HCT116 (cell line): ENCODE measurements around the gene SMIM23.

Experiments
- CEBPB ChIP-seq: IDR thresholded peaks from 2 replicates; pipeline ENCODE4 v1.6.1; 2012; ENCODE audit warnings: low read depth
- CTCF ChIP-seq, 3 experiments: fragments of 200-600 bp in 1 of 3; sonication (generic) in 1 of 3; IDR thresholded peaks in 2 of 3; conservative IDR thresholded peaks in 1 of 3; 2 replicates each; pipeline ENCODE4 v1.5.1; 2012 to 2017; ENCODE audit warnings: low read depth in 2 of 3, low read length in 2 of 3, antibody characterized with exemption in 1 of 3, borderline replicate concordance in 1 of 3, control low read depth in 1 of 3, mild to moderate bottlenecking in 1 of 3, mixed read lengths in 1 of 3, mixed run types in 1 of 3, moderate library complexity in 1 of 3; ENCODE audit not compliant: insufficient read depth in 1 of 3
- EGR1 ChIP-seq: IDR thresholded peaks from 2 replicates; pipeline ENCODE4 v1.6.1; 2012; ENCODE audit warnings: low read depth
- ELF1 ChIP-seq: IDR thresholded peaks from 2 replicates; pipeline ENCODE4 v1.6.1; 2012; ENCODE audit warnings: low read depth, borderline replicate concordance
- EZH2phosphoT487 ChIP-seq: fragments of 200-600 bp; IDR thresholded peaks from 2 replicates; pipeline ENCODE4 v1.6.1; 2018; ENCODE audit warnings: antibody characterized with exemption, borderline replicate concordance
- POLR2A ChIP-seq: IDR thresholded peaks from 2 replicates; pipeline ENCODE4 v1.7.0; 2011; ENCODE audit warnings: borderline replicate concordance; ENCODE audit not compliant: insufficient read depth, insufficient read length; ENCODE audit errors: extremely low read depth
- POLR2AphosphoS5 ChIP-seq: IDR thresholded peaks from 2 replicates; pipeline ENCODE4 v1.6.1; 2011; ENCODE audit warnings: mild to moderate bottlenecking, low read depth, low read length, moderate library complexity
- RAD21 ChIP-seq: IDR thresholded peaks from 2 replicates; pipeline ENCODE4 v1.6.1; 2012; ENCODE audit warnings: low read depth, mild to moderate bottlenecking
- REST ChIP-seq: IDR thresholded peaks from 2 replicates; pipeline ENCODE4 v1.6.1; 2012; ENCODE audit warnings: low read depth
- TCF7L2 ChIP-seq: IDR thresholded peaks from 2 replicates; pipeline ENCODE4 v1.7.0; 2011; ENCODE audit warnings: borderline replicate concordance, inconsistent platforms; ENCODE audit not compliant: insufficient read depth, insufficient read length; ENCODE audit errors: extremely low read depth
- YY1 ChIP-seq: IDR thresholded peaks from 2 replicates; pipeline ENCODE4 v1.6.1; 2011; ENCODE audit warnings: low read length, low read depth, moderate library complexity, mild to moderate bottlenecking; ENCODE audit not compliant: insufficient replicate concordance; ENCODE audit errors: extremely low read depth
- ZBTB33 ChIP-seq: IDR thresholded peaks from 2 replicates; pipeline ENCODE4 v1.6.1; 2011; ENCODE audit warnings: mild to moderate bottlenecking, low read length, moderate library complexity; ENCODE audit not compliant: insufficient replicate concordance; ENCODE audit errors: extremely low read depth
- ZNF274 ChIP-seq: fragments of 200-500 bp; sonication (Bioruptor generic); IDR thresholded peaks from 2 replicates; pipeline ENCODE4 v1.6.1; 2014; ENCODE audit warnings: mild to moderate bottlenecking, low read depth, low read length, inconsistent platforms
- TF ChIP-seq, protein P1 (sequence below): IDR thresholded peaks from 2 replicates; pipeline ENCODE4 v1.6.1; 2012

- TF ChIP-seq CEBPB = no peak
- TF ChIP-seq REST = no peak
- TF ChIP-seq ZBTB33 = no peak
- no peak for TF ChIP-seq POLR2A
- no peak for TF ChIP-seq YY1
- TF ChIP-seq, protein P1, sequence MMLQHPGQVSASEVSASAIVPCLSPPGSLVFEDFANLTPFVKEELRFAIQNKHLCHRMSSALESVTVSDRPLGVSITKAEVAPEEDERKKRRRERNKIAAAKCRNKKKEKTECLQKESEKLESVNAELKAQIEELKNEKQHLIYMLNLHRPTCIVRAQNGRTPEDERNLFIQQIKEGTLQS = no peak
- TF ChIP-seq TCF7L2 = no peak
- TF ChIP-seq CTCF (IDR thresholded peaks at IDR 0.05 in 2 of 3, conservative IDR thresholded peaks at IDR 0.05 in 1 of 3; ENCODE audit: borderline replicate concordance in 1 of 3, insufficient read depth in 1 of 3, low read depth in 2 of 3, low read length in 2 of 3) = no peak
- no peak for TF ChIP-seq POLR2AphosphoS5
- TF ChIP-seq ELF1 = no peak
- no peak for TF ChIP-seq EGR1
- TF ChIP-seq RAD21 = no peak
- no peak for TF ChIP-seq ZNF274
- no peak for TF ChIP-seq EZH2phosphoT487
Measured at GRCh38 chr5:171771856-171772255, 13.8 kb upstream of the SMIM23 start.
